Measurements from ENCODE around the gene GSTM3. TPM values are rescaled to one million over a fixed set of nuclear protein-coding genes. Genes with fewer than 3 reads are reported as not detected.
A peak's percentile ranks its signal among the peaks of the same experiment; 100 is the strongest.

GSTM3 gene
- total and polyA plus RNA-seq, 4 donors, result 11.0 to 39.5 (median 22.9) TPM

GRCh38 chr1:109770331-109771095, 29.7 kb upstream of the GSTM3 start:
- TF ChIP-seq CTCF (IDR thresholded peaks at IDR 0.05; ENCODE audit: control extremely low read depth, extremely low read depth), result no peak
- Histone ChIP-seq H3K36me3 (ENCODE audit: control insufficient read depth in 4 of 4, insufficient read depth in 4 of 4, low read length in 4 of 4) (no peaks in the 10 kb centered on the region), H3K27ac (ENCODE audit: low read depth in 1 of 2, low read length in 1 of 2) (no peak overlapping the region), H3K4me1 (ENCODE audit: control insufficient read depth in 5 of 5, insufficient read depth in 5 of 5, low read length in 5 of 5) (no peaks in the 10 kb centered on the region), H3K9me3 (ENCODE audit: control insufficient read depth in 4 of 4, insufficient read depth in 3 of 4, low read length in 3 of 4) (no peaks in the 10 kb centered on the region), H3K27me3 (ENCODE audit: control insufficient read depth in 3 of 3, insufficient read depth in 3 of 3, low read length in 2 of 3) (no peaks in the 10 kb centered on the region), H3K9ac (ENCODE audit: insufficient read depth in 1 of 2, low read length in 2 of 2) (no peak overlapping the region), H3K4me3 (no peak overlapping the region)
- DNase-seq (no peak), ATAC-seq (ENCODE audit: insufficient read depth, low FRiP score) (no peak)
- WGBS, 2 donors, result 80 to 87% methylated on average over 11 of the region's 11 CpGs

GRCh38 chr1:109769330-109770078, 28.7 kb upstream of the GSTM3 start:
- TF ChIP-seq CTCF (IDR thresholded peaks at IDR 0.05; ENCODE audit: control extremely low read depth, extremely low read depth), result no peak
- no peak for ATAC-seq (ENCODE audit: insufficient read depth, low FRiP score)
- no peaks in the 10 kb centered on the region for H3K36me3 ChIP-seq (ENCODE audit: control insufficient read depth in 4 of 4, insufficient read depth in 4 of 4, low read length in 4 of 4)
- no peaks in the 10 kb centered on the region for H3K27me3 ChIP-seq (ENCODE audit: control insufficient read depth in 3 of 3, insufficient read depth in 3 of 3, low read length in 2 of 3)
- no peaks in the 10 kb centered on the region for H3K9me3 ChIP-seq (ENCODE audit: control insufficient read depth in 4 of 4, insufficient read depth in 3 of 4, low read length in 3 of 4)
- 92 to 93% methylated on average over 11 of the region's 11 CpGs for WGBS, 2 donors
- no peaks in the 10 kb centered on the region for H3K4me1 ChIP-seq (ENCODE audit: control insufficient read depth in 5 of 5, insufficient read depth in 5 of 5, low read length in 5 of 5)
- H3K4me3 ChIP-seq, result no peak overlapping the region
- H3K9ac ChIP-seq (ENCODE audit: insufficient read depth in 1 of 2, low read length in 2 of 2), result no peak overlapping the region
- DNase-seq, result no peak
- H3K27ac ChIP-seq (ENCODE audit: low read depth in 1 of 2, low read length in 1 of 2), result no peak overlapping the region

- Histone ChIP-seq H3K9me3 (ENCODE audit: control insufficient read depth in 4 of 4, insufficient read depth in 3 of 4, low read length in 3 of 4) (no peaks in the 10 kb centered on the region), H3K9ac (ENCODE audit: insufficient read depth in 1 of 2, low read length in 2 of 2) (peak overlapping the region in 1 of 2 donors; percentile 34), H3K4me3 (no peak overlapping the region), H3K27ac (ENCODE audit: low read depth in 1 of 2, low read length in 1 of 2) (no peak overlapping the region), H3K36me3 (ENCODE audit: control insufficient read depth in 4 of 4, insufficient read depth in 4 of 4, low read length in 4 of 4) (no peaks in the 10 kb centered on the region), H3K27me3 (ENCODE audit: control insufficient read depth in 3 of 3, insufficient read depth in 3 of 3, low read length in 2 of 3) (no peaks in the 10 kb centered on the region), H3K4me1 (ENCODE audit: control insufficient read depth in 5 of 5, insufficient read depth in 5 of 5, low read length in 5 of 5) (peaks cover 0 to 4% (median 0%) of the 10 kb centered on the region in 5 donors)
- no peak for TF ChIP-seq CTCF (IDR thresholded peaks at IDR 0.05; ENCODE audit: control extremely low read depth, extremely low read depth)
- ATAC-seq (ENCODE audit: insufficient read depth, low FRiP score) (no peak), DNase-seq (no peak)
- 89 to 92% methylated on average over 7 of the region's 7 CpGs for WGBS, 2 donors
Observed at GRCh38 chr1:109768820-109769219, 28.0 kb upstream of the GSTM3 start.

All from lung (tissue), 12 donors.